NCI-H1417 (cell line): Measurements from ENCODE around the gene RAB41.
A peak's percentile ranks its signal among the peaks of the same experiment; 100 is the strongest.
"Not testable (repeated sequence)": the region's sequence is repeated elsewhere in the genome, so short reads cannot be mapped to it uniquely, and the experiment has no call there.

Experiments used
- DNase-seq, 3 experiments: peaks; one replicate each; lab custom pipeline; 2025; lab: John Stamatoyannopoulos, UW

RAB41 gene

DNA sequence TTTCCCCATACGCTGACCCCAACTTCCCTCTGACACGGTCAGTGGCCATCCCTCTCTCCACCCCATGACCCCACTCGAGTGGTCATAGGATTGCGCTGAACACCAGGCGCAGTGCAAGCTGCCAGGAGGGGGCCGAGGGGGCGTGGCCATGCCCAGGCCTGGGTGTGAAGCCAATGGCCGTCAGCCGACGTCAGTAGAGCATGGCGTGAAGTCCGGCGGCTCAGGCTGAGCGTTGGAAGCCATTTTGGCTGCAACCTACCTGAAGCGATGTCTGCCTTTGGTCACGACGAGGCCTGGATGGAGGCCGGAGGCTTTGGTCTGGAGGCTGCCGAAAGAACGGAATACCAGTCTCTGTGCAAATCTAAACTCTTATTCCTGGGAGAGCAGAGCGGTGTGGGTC is at the start of gene RAB41:
TSS of gene RAB41 (plus strand) at position 222 of the 400 bp plus-strand sequence. CDS start at position 268, 46 bp downstream.
- no peak for DNase-seq

- DNase-seq: no peak
Observed at GRCh38 chrX:70234355-70234754, 47.6 kb upstream of the RAB41 start, which contains the start of gene AWAT1. Gene AWAT1 (plus strand): TSS chrX:70234655. CDS start chrX:70234696, 41 bp downstream.

- no peak for DNase-seq
Observed at GRCh38 chrX:70240751-70241150, 41.2 kb upstream of the RAB41 start.

GRCh38 chrX:70241501-70241900 is 40.5 kb upstream of the RAB41 start:
- DNase-seq: no peak

DNA sequence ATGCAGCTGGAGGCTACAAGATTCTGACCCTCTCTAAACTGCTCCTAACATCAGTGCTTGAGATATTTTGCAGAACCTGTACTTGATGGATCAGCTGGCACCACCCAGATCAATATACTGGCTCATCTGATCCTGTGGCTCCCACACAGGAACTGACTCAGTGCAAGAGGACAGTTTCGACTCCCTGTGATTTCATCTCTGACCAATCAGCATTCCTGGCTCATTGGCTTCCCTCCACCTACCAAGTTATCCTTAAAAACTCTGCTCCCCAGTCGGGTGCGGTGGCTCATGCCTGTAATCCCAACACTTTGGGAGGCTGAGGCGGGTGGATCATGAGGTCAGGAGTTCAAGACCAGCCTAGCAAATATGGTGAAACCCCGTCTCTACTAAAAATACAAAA is 38.4 kb upstream of the RAB41 start:
- not testable (repeated sequence) for DNase-seq

DNA sequence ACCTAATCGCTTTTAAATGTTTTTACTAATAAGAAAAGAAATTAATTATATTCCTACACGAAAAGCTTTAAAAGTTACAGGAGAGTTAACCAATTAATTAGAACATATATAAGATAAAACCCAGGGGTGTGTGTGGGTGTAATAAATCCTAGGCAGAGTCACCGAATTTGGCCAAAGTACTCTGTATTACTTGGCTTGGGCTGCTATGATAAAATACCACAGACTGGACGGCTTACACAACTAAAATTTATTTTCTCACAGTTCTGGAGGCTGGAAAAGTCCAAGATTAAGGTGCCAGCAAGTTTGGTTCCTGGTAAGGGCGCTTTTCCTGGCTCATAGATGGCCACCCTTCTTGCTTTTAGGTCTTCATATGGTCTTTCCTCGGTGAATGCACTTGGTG is 37.1 kb upstream of the RAB41 start:
- DNase-seq: no peak

DNA sequence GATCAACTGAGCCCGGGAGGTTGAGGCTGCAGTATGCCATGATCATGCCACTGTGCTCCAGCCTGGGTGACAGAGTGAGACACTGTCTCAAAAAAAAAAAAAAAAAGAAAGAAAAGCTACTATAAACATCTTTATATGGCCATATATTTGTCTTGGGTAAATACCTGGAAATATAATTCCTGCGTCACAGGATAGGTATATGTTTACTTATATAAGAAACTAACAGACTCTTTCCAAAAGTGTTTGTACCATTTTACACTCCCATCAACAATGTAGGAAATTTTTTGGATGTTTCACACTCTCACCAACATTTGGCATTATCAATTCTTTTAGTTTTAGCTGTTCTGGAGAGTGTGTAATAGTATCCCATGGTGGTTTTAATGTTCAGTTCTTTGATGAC is 34.7 kb upstream of the RAB41 start:
- DNase-seq: no peak

GRCh38 chrX:70252491-70252890 is 29.5 kb upstream of the RAB41 start:
- no peak for DNase-seq

DNA sequence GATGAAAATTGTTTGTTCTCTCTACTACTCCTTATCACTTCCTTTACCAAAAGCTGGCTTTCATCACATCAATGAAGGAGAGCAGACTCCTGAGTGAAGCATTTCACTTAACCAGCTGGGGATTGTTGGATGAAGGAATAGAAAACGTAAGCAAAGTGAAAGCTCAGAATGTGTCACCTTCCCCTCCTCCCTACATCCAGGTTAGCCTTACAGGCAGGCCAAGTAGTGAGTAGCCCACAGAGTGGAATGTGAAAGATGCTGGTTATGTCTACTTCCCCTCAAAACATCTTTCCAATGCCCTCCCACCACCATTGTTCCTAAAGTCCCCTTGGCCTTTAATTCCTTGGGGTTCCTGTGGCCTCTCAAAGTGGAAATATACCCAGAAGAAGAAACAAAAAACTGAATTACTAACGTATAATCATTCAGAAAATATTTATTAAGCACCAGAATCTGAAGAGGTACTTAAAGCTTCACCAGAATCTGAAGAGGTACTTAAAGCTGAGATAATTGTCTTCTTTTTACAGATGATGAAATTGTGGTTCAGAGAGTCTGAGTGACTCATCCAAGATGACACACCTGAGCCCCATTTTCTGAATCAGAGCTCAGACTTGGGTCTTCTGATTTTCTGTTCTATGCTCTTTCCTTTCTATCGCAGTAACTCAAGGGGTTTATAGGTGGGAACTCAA is 28.5 kb upstream of the RAB41 start:
- peak in 1 of 3 experiments; percentile 46 for DNase-seq

DNA sequence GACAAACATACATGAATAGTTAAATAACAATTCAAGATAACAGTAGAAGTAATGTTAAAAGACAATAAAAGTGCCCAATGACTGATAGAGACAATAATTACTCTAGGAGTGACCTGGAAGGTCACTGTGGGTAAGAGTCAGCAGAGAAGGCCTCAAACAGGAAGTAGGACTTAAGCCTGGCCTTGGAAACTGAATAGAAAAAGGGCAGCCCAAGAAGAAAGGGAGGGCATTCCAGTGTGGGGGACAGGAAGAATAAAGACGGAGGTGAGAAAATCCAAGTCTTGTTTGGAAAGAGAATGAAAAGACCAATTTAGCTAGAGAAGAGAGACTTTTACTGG is 27.9 kb upstream of the RAB41 start:
- DNase-seq: no peak

DNA sequence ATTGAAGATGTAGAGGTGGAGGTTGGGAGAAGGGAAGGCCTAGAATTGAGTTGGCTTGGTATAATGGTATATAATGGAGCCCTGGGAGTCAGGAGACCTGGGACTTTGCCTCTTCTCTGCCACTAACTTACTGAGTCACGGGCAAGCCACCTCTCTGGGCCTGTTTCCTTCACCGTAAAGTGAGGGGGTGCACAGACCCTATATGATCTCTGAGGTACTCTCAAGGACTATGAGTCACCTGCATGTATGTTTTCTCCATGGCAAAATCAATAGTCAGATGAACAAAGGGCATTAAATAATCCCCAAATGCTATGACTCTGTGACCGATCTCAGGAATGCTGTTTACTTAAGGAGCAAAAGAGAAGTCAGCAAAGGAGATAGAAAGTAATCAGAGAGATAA is 27.1 kb upstream of the RAB41 start:
- no peak for DNase-seq

DNA sequence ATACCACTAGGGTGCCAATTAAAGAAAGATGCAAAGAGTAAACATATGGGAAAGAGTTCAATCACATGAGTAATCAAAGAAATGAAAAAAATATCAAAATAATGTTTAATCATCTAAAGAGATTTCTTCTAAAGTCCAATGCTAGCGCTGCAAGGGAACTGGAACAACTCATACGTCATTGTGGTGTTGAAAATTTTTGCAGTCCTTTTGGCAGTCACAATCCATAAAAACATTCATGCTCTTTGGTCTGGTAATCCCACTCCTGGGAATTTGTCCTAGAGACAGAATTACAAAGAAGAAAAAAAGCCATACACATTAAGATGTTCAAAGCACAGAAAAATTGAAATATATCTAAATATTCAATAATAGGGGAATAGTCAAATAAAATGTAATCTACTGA is 26.5 kb upstream of the RAB41 start:
- no peak for DNase-seq

DNA sequence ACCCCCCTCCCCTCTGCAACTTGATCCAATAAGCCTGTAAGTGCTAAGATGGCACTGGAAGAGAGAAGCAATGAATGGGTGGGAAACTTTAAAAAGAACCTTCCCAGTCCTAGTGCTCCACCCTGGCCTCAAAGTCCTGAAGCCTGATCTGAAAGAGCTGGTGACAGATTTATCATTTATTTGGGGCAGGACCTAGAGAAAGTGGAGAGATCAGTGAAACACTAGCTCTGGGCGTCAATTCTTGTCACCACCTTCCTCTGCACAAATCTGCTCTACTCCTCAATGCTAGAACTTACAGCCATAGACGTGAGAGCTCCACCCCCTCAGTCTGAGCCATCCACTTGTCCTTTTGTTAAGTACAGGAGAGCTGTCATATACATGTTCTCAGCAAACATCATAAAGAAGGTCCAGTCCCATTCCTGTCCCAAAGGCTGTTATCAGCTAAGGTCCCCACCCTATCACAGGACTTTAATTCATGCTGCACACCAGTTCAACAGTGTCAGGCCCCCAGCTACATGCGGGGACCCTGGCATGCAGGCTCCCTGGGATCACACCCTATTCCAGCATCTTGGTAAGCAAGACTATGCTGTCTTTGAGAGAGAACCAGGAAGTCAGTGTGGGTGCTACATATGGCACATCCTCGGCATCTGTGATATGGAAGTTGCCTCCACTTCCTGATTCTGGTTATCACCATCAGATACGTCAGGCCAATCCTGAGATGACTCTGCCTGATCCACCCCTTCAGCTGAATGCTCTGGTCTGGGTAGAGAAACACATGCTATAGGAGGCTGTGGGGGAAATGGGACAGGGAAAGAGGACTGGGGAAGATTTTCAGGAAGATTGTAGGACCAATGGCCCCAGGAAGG is 24.3 kb upstream of the RAB41 start:
- DNase-seq: no peak

GRCh38 chrX:70260104-70260503 is 21.9 kb upstream of the RAB41 start, which contains the start of gene P2RY4:
Gene P2RY4 (minus strand): TSS chrX:70260204. CDS start chrX:70259624, 580 bp downstream.
- DNase-seq: no peak

DNA sequence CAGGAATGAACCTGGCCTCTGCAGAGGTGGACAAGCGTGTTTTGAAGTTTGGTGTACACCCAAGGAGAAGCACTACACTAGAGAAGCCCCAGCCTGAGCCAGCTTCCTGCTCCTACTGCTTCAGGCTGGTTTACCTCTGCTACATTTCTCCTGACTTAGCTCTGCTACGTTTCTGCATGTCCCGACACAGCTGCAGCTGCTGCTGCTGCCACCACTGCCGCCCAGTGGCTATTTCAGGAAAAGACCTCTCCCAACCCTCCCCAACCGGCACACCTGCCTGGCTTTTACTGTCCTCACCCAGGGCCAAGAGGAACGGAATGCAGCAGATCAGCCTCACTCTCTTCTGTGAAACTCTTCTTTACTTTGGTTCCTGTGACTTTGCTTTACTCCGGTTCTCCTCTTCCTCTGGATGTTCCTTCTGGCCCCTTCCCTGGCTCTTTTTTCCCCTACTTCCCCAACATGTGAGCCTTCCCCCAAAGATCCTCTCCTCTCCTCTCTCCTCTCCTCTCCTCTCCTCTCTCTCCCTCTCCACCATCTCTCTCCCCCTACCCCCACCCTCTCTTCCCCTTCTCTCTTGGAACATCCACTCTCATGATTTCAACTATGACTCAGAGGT is 18.9 kb upstream of the RAB41 start:
- DNase-seq: peak in 2 of 3 experiments; percentile 19 to 39

- DNase-seq: no peak
Observed at GRCh38 chrX:70264784-70265183, 17.2 kb upstream of the RAB41 start.

- DNase-seq: no peak
Observed at GRCh38 chrX:70268034-70268433, 13.9 kb upstream of the RAB41 start, which contains the start of gene ARR3. Gene ARR3 (plus strand): TSS chrX:70268334. CDS start chrX:70269386, 1,052 bp downstream.

- not testable (repeated sequence) for DNase-seq
Observed at GRCh38 chrX:70274029-70274428, 7.9 kb upstream of the RAB41 start.

- DNase-seq: no peak
Observed at GRCh38 chrX:70279081-70279480, 2.9 kb upstream of the RAB41 start.

GRCh38 chrX:70280573-70280972 is 1.4 kb upstream of the RAB41 start:
- no peak for DNase-seq

DNA sequence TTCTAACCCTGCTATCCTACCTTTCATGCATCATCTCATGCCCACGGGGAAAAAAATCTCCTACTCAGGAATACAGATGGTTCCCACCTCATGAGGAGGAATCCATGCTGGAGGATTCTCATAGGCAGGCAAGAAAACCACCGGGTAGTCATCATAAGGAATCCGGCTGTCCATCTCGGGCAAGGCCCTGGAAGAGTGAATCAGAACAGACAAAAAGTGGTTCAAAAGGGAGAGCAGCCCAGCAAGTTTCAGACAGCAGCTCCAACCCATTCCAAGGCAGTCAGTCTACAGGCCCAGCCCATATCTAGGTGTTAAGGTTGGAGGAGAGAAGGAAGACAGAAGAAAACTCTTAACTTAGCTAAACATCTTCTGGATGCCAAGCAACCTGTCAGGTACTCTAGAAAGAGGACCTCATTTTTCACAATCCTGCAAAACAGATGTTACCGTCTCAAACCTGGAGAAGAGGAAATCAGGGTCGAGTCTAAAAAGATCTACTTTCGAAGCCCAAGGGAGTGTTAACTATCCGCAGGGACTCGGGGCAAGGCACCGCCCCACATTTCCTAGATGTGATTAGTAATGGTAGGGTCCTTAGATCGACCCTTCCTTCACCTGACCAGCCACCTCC is 7.3 kb downstream of the RAB41 start:
- DNase-seq: no peak
